A549 treated with dexamethasone at 1 μM for 4 hours (cell line): Measurements from ENCODE around the gene ADH6. TPM values are rescaled to one million over a fixed set of nuclear protein-coding genes. Genes with fewer than 3 reads are reported as not detected.

ENCODE experiments used
- total RNA-seq: library from RNA; stranded (reverse); fragments of 200-300 nt; extraction: Qiagen RNA extraction; gene quantifications from 5 replicates; pipeline ENCODE4 v1.2.3, GENCODE V29; 2022

ADH6 gene
- 0.12 TPM in 1 of 5 replicates, not detected in the others for total RNA-seq

DNA sequence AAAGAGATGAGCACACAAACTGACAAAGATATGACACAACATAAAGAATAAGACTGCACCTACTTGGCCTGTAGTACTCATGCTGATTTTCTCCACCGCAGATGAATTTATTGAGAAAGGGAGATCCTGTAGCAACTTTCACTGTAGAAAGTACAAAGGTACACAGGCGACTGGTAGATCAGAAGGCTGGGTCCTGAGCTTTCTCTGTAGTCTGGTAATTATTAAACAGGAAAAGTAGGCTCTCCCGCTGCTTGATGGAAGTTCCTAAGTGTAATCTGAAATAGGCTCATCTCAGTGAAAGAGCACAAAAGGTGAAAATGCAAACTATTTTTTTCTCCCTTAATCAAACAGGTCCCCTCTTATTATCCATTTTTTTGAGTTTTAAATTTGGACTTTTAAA is at the start of gene ADH6:
Gene ADH6, minus strand, starts transcription at position 175 of the 400 bp plus-strand sequence. Its CDS starts 94 bp downstream, at position 81.

Other genes with a start within 250 kb of the ADH6 start
- gene METAP1, start 223.5 kb downstream of the ADH6 start, total RNA-seq = 45.3 to 57.3 TPM (median 51.2 TPM) in 5 replicates
- gene ADH5, start 130.5 kb downstream of the ADH6 start, total RNA-seq = 89.6 to 117 TPM (median 93.4 TPM) in 5 replicates
- not detected in 5 replicates for gene ADH4, start 74.9 kb downstream of the ADH6 start, total RNA-seq
- not detected in 5 replicates for gene ADH1A, start 71.7 kb upstream of the ADH6 start, total RNA-seq
- gene ADH1B, start 102.2 kb upstream of the ADH6 start, total RNA-seq = not detected in 5 replicates
- not detected in 5 replicates for gene ADH1C, start 133.5 kb upstream of the ADH6 start, total RNA-seq
- not detected in 5 replicates for gene ADH7, start 216.1 kb upstream of the ADH6 start, total RNA-seq